Mesenchymal stem cell (in vitro differentiated cells and primary cell): ENCODE measurements around the gene PLXNB3.

Source experiments
- DNase-seq: peaks from one replicate; pipeline ENCODE4 v3.0.0-alpha.2; 2013
- H2AFZ ChIP-seq: one replicate; pipeline ENCODE4 v1.6.1; 2013; ENCODE audit warnings: low read depth, mild to moderate bottlenecking, control low read depth, inconsistent platforms, low read length, moderate library complexity
- H2AK5ac ChIP-seq: 2 replicates; pipeline ENCODE4 v1.6.1; 2013; ENCODE audit warnings: low read length, moderate library complexity, mild to moderate bottlenecking, inconsistent platforms; ENCODE audit not compliant: severe bottlenecking
- H2BK120ac ChIP-seq: one replicate; pipeline ENCODE4 v1.6.1; 2013; ENCODE audit warnings: low read depth, mild to moderate bottlenecking, inconsistent platforms, low read length, moderate library complexity
- H2BK12ac ChIP-seq, 2 experiments: one replicate each; pipeline ENCODE4 v1.6.1; 2013; ENCODE audit warnings: inconsistent platforms in 2 of 2, low read length in 2 of 2, mild to moderate bottlenecking in 2 of 2, moderate library complexity in 2 of 2, control low read depth in 1 of 2
- H2BK15ac ChIP-seq: one replicate; pipeline ENCODE4 v1.6.1; 2013; ENCODE audit warnings: mild to moderate bottlenecking, low read depth, inconsistent platforms; ENCODE audit not compliant: poor library complexity, severe bottlenecking
- H2BK5ac ChIP-seq: 2 replicates; pipeline ENCODE4 v1.6.1; 2013; ENCODE audit warnings: low read depth, mild to moderate bottlenecking, low read length, control low read depth, inconsistent platforms; ENCODE audit not compliant: poor library complexity, severe bottlenecking
- H3K14ac ChIP-seq, 2 experiments: one replicate each; pipeline ENCODE4 v1.6.1; 2013; ENCODE audit warnings: inconsistent platforms in 2 of 2, low read length in 2 of 2, control low read depth in 1 of 2, mild to moderate bottlenecking in 1 of 2, moderate library complexity in 1 of 2
- H3K18ac ChIP-seq, 2 experiments: one replicate each; pipeline ENCODE4 v1.6.1; 2013; ENCODE audit warnings: inconsistent platforms in 2 of 2, low read length in 2 of 2, control low read depth in 1 of 2, low read depth in 1 of 2, mild to moderate bottlenecking in 1 of 2
- H3K23ac ChIP-seq, 2 experiments: one replicate each; pipeline ENCODE4 v1.6.1; 2013; ENCODE audit warnings: inconsistent platforms in 2 of 2, low read length in 2 of 2, mild to moderate bottlenecking in 2 of 2, moderate library complexity in 2 of 2, control low read depth in 1 of 2
- H3K27ac ChIP-seq: 2 replicates; pipeline ENCODE4 v1.5.1; 2013; ENCODE audit warnings: mild to moderate bottlenecking, moderate library complexity, low read length, control low read depth, inconsistent platforms; ENCODE audit not compliant: poor library complexity, severe bottlenecking
- H3K27me3 ChIP-seq, 2 experiments: 2 replicates each; pipeline versions ENCODE4 v1.6.1 to v1.7.0; 2013; ENCODE audit warnings: low read length in 2 of 2, mild to moderate bottlenecking in 2 of 2, moderate library complexity in 2 of 2, control low read depth in 1 of 2, inconsistent platforms in 1 of 2; ENCODE audit not compliant: control insufficient read depth in 1 of 2, insufficient read depth in 1 of 2
- H3K36me3 ChIP-seq, 2 experiments: 2 replicates each; pipeline versions ENCODE4 v1.6.1 to v1.7.0; 2013; ENCODE audit warnings: low read length in 2 of 2, control low read depth in 1 of 2, inconsistent platforms in 1 of 2, low read depth in 1 of 2, mild to moderate bottlenecking in 1 of 2; ENCODE audit not compliant: insufficient read depth in 2 of 2, control insufficient read depth in 1 of 2
- H3K4ac ChIP-seq, 2 experiments: one replicate each; pipeline ENCODE4 v1.6.1; 2013; ENCODE audit warnings: inconsistent platforms in 2 of 2, low read length in 2 of 2, mild to moderate bottlenecking in 2 of 2, moderate library complexity in 2 of 2, control low read depth in 1 of 2, low read depth in 1 of 2
- H3K4me1 ChIP-seq: 2 replicates; pipeline ENCODE4 v1.6.1; 2013; ENCODE audit warnings: low read depth, low read length, control low read depth; ENCODE audit not compliant: control insufficient read depth, insufficient read depth
- H3K4me2 ChIP-seq: 2 replicates; pipeline ENCODE4 v1.6.1; 2013; ENCODE audit warnings: low read length, mild to moderate bottlenecking, inconsistent platforms; ENCODE audit not compliant: poor library complexity, severe bottlenecking
- H3K4me3 ChIP-seq, 2 experiments: 2 replicates each; pipeline versions ENCODE4 v1.5.1 to v1.7.0; 2013; ENCODE audit warnings: low read length in 2 of 2, mild to moderate bottlenecking in 2 of 2, control low read depth in 1 of 2, low read depth in 1 of 2; ENCODE audit not compliant: insufficient read depth in 1 of 2
- H3K79me1 ChIP-seq: replicated peaks from 2 replicates; pipeline ENCODE4 v1.6.1; 2013; ENCODE audit warnings: mild to moderate bottlenecking, control low read depth, low read length, inconsistent platforms; ENCODE audit not compliant: poor library complexity, severe bottlenecking
- H3K9ac ChIP-seq: 2 replicates; pipeline ENCODE4 v1.7.0; 2013; ENCODE audit warnings: mild to moderate bottlenecking, low read length, moderate library complexity
- H3K9me3 ChIP-seq: 2 replicates; pipeline ENCODE4 v1.7.0; 2013; ENCODE audit warnings: mild to moderate bottlenecking, low read length; ENCODE audit not compliant: control insufficient read depth
- H4K8ac ChIP-seq: one replicate; pipeline ENCODE4 v1.6.1; 2013; ENCODE audit warnings: inconsistent platforms, mild to moderate bottlenecking, low read length, moderate library complexity
- H4K91ac ChIP-seq: one replicate; pipeline ENCODE4 v1.6.1; 2013; ENCODE audit warnings: mild to moderate bottlenecking, low read length, inconsistent platforms
- WGBS: methylation state at CpG from one replicate; pipeline ENCODE4 v1.1.7; 2013; ENCODE audit warnings: mixed read lengths; 5-methylcytosine and 5-hydroxymethylcytosine counted together

Gene PLXNB3

DNA sequence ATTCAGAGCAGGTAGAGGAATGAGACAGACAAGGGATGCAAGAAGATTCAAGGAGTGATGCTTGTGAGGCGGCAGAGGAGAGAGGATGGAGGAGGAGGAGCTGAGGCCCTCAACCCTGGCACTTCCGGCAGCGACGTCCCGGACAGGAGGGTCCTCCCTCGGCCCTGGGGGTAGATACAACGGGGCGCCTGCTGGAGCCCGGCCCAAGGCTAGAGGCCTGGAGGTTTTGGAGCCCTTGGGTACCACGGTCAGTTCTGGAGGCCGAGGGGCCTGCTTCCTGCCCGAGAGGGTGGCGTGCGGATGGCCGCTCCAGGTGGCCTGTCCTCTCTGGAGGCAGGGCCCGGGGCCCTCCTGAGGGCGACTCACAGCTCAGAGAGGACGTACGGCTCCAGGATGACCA, 43.9 kb downstream of the PLXNB3 start:
- no peak overlapping the region for H2BK12ac ChIP-seq
- no peak overlapping the region for H4K91ac ChIP-seq
- no peaks in the 10 kb centered on the region for H3K36me3 ChIP-seq
- no peak overlapping the region for H3K4me2 ChIP-seq
- no peak overlapping the region for H3K18ac ChIP-seq
- no peak overlapping the region for H2BK15ac ChIP-seq
- no peak overlapping the region for H3K4me3 ChIP-seq
- DNase-seq, result no peak
- no peak overlapping the region for H2BK120ac ChIP-seq
- no peak overlapping the region for H3K23ac ChIP-seq
- no peak overlapping the region for H4K8ac ChIP-seq
- no peak overlapping the region for H3K4ac ChIP-seq
- H3K27me3 ChIP-seq, result peaks cover 10 to 43% of the 10 kb centered on the region in 2 experiments
- peaks cover 7% of the 10 kb centered on the region for H3K9me3 ChIP-seq
- no peak overlapping the region for H2BK5ac ChIP-seq
- H3K14ac ChIP-seq, result no peak overlapping the region
- 92% methylated on average over 18 of the region's 19 CpGs for WGBS
- H3K79me1 ChIP-seq, result no peaks in the 10 kb centered on the region
- H2AFZ ChIP-seq, result no peak overlapping the region
- no peak overlapping the region for H3K9ac ChIP-seq
- no peak overlapping the region for H3K27ac ChIP-seq
- H2AK5ac ChIP-seq, result no peak overlapping the region
- H3K4me1 ChIP-seq, result no peaks in the 10 kb centered on the region

DNA sequence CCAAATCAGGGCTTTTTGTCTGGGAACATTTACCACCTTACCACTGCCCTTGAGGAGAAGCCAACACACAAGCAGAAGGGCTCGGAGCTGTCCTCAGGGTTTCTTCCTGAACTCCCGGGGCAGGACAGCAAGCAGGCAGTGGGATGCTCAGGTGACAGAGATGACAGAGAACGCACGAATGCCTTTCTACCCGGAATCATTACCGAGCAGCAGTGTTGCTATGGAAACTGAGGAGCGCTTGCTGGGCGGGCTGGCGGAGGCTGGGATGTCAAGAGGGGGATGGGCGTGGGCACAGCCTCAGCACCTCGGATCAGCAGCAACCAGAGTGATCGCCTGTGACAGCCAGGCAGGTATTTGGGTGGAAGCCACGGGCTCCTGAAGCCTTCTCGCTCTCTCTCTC, 48.2 kb downstream of the PLXNB3 start:
- DNase-seq, result no peak
- no peak overlapping the region for H3K4me2 ChIP-seq
- H3K4me1 ChIP-seq, result no peaks in the 10 kb centered on the region
- H2BK15ac ChIP-seq, result no peak overlapping the region
- no peak overlapping the region for H2BK12ac ChIP-seq
- no peaks in the 10 kb centered on the region for H3K36me3 ChIP-seq
- H2BK5ac ChIP-seq, result no peak overlapping the region
- no peaks in the 10 kb centered on the region for H3K79me1 ChIP-seq
- WGBS, result 84% methylated on average over 11 of the region's 14 CpGs
- H3K9ac ChIP-seq, result no peak overlapping the region
- peaks cover 13 to 47% of the 10 kb centered on the region in 2 experiments for H3K27me3 ChIP-seq
- no peak overlapping the region for H4K8ac ChIP-seq
- no peak overlapping the region for H2AFZ ChIP-seq
- no peak overlapping the region for H3K4me3 ChIP-seq
- no peak overlapping the region for H3K27ac ChIP-seq
- no peak overlapping the region for H2AK5ac ChIP-seq
- H3K18ac ChIP-seq, result no peak overlapping the region
- no peak overlapping the region for H2BK120ac ChIP-seq
- H3K14ac ChIP-seq, result no peak overlapping the region
- no peak overlapping the region for H4K91ac ChIP-seq
- no peak overlapping the region for H3K23ac ChIP-seq
- peaks cover 9% of the 10 kb centered on the region for H3K9me3 ChIP-seq
- H3K4ac ChIP-seq, result no peak overlapping the region

DNA sequence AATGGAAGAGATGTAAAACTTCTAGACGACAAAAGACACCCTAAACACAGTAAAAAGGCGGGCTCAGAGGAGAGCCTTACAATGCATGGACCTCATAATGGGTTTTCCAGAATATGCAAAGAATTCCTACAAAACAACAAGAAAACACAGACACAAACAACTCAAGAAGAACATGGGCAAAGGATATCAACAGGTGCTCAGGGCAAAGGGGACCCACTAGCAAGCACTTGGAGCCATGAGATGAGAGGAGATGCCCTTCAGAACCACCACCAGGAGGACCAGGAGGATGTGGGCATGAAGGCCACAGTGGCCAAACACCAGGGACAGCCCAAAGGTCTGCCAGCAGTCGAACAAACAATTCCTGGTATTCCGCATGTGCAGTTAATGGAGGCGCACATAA, 49.1 kb downstream of the PLXNB3 start:
- no peak overlapping the region for H3K4ac ChIP-seq
- no peak overlapping the region for H3K23ac ChIP-seq
- no peaks in the 10 kb centered on the region for H3K79me1 ChIP-seq
- no peak overlapping the region for H3K9ac ChIP-seq
- no peak overlapping the region for H2AFZ ChIP-seq
- no peak overlapping the region for H3K14ac ChIP-seq
- no peaks in the 10 kb centered on the region for H3K36me3 ChIP-seq
- H4K91ac ChIP-seq, result no peak overlapping the region
- no peaks in the 10 kb centered on the region for H3K4me1 ChIP-seq
- H2BK120ac ChIP-seq, result no peak overlapping the region
- DNase-seq, result no peak
- no peak overlapping the region for H2BK5ac ChIP-seq
- H3K18ac ChIP-seq, result no peak overlapping the region
- WGBS, result 81% methylated on average over 5 of the region's 5 CpGs
- no peak overlapping the region for H4K8ac ChIP-seq
- no peak overlapping the region for H2BK12ac ChIP-seq
- H2AK5ac ChIP-seq, result no peak overlapping the region
- no peak overlapping the region for H3K4me2 ChIP-seq
- H3K4me3 ChIP-seq, result no peak overlapping the region
- peaks cover 13% of the 10 kb centered on the region for H3K9me3 ChIP-seq
- no peak overlapping the region for H3K27ac ChIP-seq
- no peak overlapping the region for H2BK15ac ChIP-seq
- H3K27me3 ChIP-seq, result peaks cover 13 to 54% of the 10 kb centered on the region in 2 experiments

DNA sequence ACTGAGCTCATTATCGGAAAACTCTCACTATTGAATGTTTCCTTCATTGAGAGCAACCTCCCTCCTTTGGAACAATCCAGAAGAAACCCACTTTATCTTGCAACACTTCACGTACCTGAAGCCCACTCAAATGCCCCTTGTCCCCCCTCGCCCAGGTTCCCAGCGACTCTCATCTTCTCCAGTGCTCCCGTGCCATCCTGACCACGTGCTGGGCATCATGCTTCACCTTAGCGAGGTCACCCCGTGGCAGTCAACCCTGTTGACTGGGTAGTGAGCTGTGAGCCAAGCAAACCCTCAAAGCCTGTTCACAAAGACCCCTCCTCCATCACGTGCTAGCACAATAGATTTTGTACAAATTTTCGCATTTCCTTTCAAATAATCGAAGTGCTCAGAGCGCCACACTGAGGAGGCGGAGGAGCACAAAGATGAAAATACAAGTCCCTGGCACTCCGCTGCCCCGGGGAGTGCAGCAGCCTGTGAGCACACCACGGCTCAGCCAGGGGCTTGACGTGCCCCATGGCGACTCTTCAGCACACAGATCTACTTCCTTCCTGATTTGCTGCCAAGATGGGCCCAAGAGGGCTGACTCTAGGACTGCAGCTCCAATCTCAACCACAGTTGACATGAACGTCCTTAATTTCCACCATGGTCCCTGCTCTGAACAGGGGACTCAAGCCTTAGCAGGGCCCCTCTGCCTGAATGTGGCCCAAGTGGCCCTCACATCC, 50.7 kb downstream of the PLXNB3 start:
- Histone ChIP-seq H4K91ac (no peak overlapping the region), H3K23ac (no peak overlapping the region), H3K4me3 (no peak overlapping the region), H3K4me2 (no peak overlapping the region), H2BK120ac (no peak overlapping the region), H3K36me3 (no peaks in the 10 kb centered on the region), H2BK15ac (no peak overlapping the region), H3K79me1 (no peaks in the 10 kb centered on the region), H3K9me3 (peaks cover 13% of the 10 kb centered on the region), H2AFZ (no peak overlapping the region), H4K8ac (no peak overlapping the region), H2BK12ac (no peak overlapping the region), H3K27me3 (peaks cover 13 to 67% of the 10 kb centered on the region in 2 experiments), H2AK5ac (no peak overlapping the region), H3K18ac (no peak overlapping the region), H3K9ac (no peak overlapping the region), H2BK5ac (no peak overlapping the region), H3K4me1 (peaks cover 8% of the 10 kb centered on the region), H3K27ac (no peak overlapping the region), H3K14ac (no peak overlapping the region), H3K4ac (no peak overlapping the region)
- 89% methylated on average over 19 of the region's 19 CpGs for WGBS
- DNase-seq, result no peak
